SU-DHL-6 (cell line): ENCODE data around the gene FOXO3.

Source experiments
- H2AFZ ChIP-seq: fragments of 200-600 bp; sonication (generic); 2 replicates; pipeline ENCODE4 v1.6.1; 2014; ENCODE audit warnings: low read depth, mild to moderate bottlenecking, moderate library complexity, mixed read lengths, antibody characterized with exemption, low read length; ENCODE audit not compliant: severe bottlenecking
- H3F3A ChIP-seq: fragments of 200-600 bp; shearing (Covaris generic); 2 replicates; pipeline ENCODE4 v1.6.0; 2016; ENCODE audit warnings: antibody characterized with exemption, mild to moderate bottlenecking; ENCODE audit not compliant: insufficient read depth
- H3K27ac ChIP-seq: fragments of 200-600 bp; sonication (generic); 2 replicates; pipeline ENCODE4 v1.5.1; 2016; ENCODE audit warnings: low read depth, mild to moderate bottlenecking, low read length, moderate library complexity, mixed read lengths
- H3K27me3 ChIP-seq: fragments of 200-600 bp; sonication (generic), shearing (Covaris generic); 2 replicates; pipeline ENCODE4 v1.6.0; 2014; ENCODE audit warnings: mild to moderate bottlenecking, low read length
- H3K36me3 ChIP-seq: fragments of 200-600 bp; sonication (generic); 2 replicates; pipeline ENCODE4 v1.6.1; 2014; ENCODE audit warnings: mild to moderate bottlenecking, low read length, mixed read lengths
- H3K4me2 ChIP-seq: fragments of 300-600, 200-600 bp; shearing (Covaris generic), sonication (generic); 2 replicates; pipeline ENCODE4 v1.6.0; 2014; ENCODE audit warnings: low read length, low read depth, mild to moderate bottlenecking; ENCODE audit not compliant: poor library complexity, severe bottlenecking
- H3K4me3 ChIP-seq: fragments of 200-600 bp; sonication (generic); 2 replicates; pipeline ENCODE4 v1.5.1; 2014; ENCODE audit warnings: antibody characterized with exemption, low read length, mild to moderate bottlenecking, mixed read lengths; ENCODE audit not compliant: insufficient read depth, poor library complexity, severe bottlenecking
- H3K79me2 ChIP-seq: fragments of 200-600 bp; sonication (generic); 2 replicates; pipeline ENCODE4 v1.6.1; 2014; ENCODE audit warnings: mild to moderate bottlenecking, low read length, moderate library complexity; ENCODE audit not compliant: insufficient read depth
- H3K9ac ChIP-seq: fragments of 200-600 bp; sonication (generic); 2 replicates; pipeline ENCODE4 v1.7.0; 2014; ENCODE audit warnings: mild to moderate bottlenecking, low read length
- H3K9me2 ChIP-seq: fragments of 200-600 bp; sonication (generic); replicated peaks from 2 replicates; pipeline ENCODE4 v1.6.1; 2014; ENCODE audit warnings: low read length; ENCODE audit not compliant: insufficient read depth
- H3K9me3 ChIP-seq: fragments of 200-600 bp; sonication (generic); 2 replicates; pipeline ENCODE4 v1.6.1; 2014; ENCODE audit warnings: low read length, mixed read lengths; ENCODE audit not compliant: insufficient read depth
- H4K20me1 ChIP-seq: fragments of 200-600 bp; sonication (generic); 2 replicates; pipeline ENCODE4 v1.6.1; 2014; ENCODE audit warnings: low read depth, mild to moderate bottlenecking, antibody characterized with exemption, low read length, moderate library complexity, mixed read lengths
- EZH2phosphoT487 ChIP-seq: fragments of 200-600 bp; sonication (generic), shearing (Covaris generic); conservative IDR thresholded peaks from 2 replicates; pipeline ENCODE4 v1.6.1; 2018; ENCODE audit warnings: mild to moderate bottlenecking, antibody characterized with exemption, low read length, moderate library complexity, mixed read lengths
- TF ChIP-seq, protein P1 (sequence below): fragments of 200-600 bp; sonication (generic); IDR thresholded peaks from one replicate; pipeline ENCODE4 v1.5.1; 2017; ENCODE audit warnings: antibody characterized with exemption, mild to moderate bottlenecking, low read length, moderate library complexity; ENCODE audit not compliant: insufficient read depth, poor library complexity, severe bottlenecking

FOXO3 gene

DNA sequence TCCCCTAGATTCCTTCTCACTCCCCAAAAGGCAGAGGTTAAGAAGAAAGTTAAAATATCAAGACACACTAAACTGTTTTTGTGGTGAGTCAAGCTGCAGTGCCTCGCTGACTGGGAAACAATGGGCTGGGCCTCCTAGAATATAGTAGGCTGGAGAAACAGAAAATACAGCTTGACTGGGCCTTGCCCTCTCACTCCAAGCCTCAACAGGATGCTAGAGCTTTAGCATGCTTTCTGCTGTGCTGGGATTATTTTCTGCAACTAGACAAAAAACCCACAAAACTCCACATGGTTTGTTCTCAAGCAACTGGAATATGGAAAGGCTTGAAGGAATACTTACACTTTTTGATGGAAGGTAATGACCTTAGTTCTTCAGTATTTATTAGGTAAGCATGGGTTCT, 27.9 kb downstream of the FOXO3 start:
- Histone ChIP-seq H3K79me2 (no peaks in the 10 kb centered on the region), H3K4me2 (no peak overlapping the region), H3K36me3 (no peaks in the 10 kb centered on the region), H3K27me3 (no peaks in the 10 kb centered on the region), H2AFZ (no peak overlapping the region), H3K4me3 (no peak overlapping the region), H3F3A (0 out of 2 replicates have a peak, but pooled peaks cover 3% of the 10 kb centered on the region), H3K27ac (no peak overlapping the region), H3K9me3 (no peaks in the 10 kb centered on the region), H3K9ac (no peak overlapping the region), H3K9me2 (no peaks in the 10 kb centered on the region), H4K20me1 (no peaks in the 10 kb centered on the region)
- TF ChIP-seq, protein P1, sequence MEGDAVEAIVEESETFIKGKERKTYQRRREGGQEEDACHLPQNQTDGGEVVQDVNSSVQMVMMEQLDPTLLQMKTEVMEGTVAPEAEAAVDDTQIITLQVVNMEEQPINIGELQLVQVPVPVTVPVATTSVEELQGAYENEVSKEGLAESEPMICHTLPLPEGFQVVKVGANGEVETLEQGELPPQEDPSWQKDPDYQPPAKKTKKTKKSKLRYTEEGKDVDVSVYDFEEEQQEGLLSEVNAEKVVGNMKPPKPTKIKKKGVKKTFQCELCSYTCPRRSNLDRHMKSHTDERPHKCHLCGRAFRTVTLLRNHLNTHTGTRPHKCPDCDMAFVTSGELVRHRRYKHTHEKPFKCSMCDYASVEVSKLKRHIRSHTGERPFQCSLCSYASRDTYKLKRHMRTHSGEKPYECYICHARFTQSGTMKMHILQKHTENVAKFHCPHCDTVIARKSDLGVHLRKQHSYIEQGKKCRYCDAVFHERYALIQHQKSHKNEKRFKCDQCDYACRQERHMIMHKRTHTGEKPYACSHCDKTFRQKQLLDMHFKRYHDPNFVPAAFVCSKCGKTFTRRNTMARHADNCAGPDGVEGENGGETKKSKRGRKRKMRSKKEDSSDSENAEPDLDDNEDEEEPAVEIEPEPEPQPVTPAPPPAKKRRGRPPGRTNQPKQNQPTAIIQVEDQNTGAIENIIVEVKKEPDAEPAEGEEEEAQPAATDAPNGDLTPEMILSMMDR: no peak
- no peak for TF ChIP-seq EZH2phosphoT487

DNA sequence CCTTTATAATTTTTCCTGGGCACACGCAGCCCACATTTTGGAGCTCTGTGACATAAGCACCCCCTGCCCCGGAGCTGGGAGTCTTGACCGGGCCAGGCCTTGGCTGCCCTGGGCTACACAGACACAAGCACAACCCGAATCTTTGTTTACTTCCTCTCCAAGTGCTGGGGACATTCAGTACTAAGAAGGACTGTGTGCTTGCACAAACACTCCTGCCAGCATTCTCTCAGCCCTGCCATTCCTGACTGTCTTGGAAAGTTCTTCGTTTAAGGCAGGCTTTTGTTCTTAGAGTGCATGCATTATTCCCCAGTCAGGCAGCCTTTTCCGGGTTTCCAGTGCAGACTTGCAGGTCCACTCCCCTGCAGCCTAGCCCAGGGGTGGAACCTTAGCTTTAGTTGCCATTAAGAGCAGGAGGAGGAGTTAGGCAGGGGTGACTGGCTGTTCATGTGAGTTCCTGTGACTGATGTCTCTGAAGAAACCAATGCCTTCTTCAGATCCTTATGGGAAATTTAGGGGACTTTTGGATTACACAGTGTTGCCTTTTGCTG, 28.6 kb downstream of the FOXO3 start:
- Histone ChIP-seq H3K4me3 (no peak overlapping the region), H2AFZ (no peak overlapping the region), H3K9ac (no peak overlapping the region), H3K4me2 (no peak overlapping the region), H3K27me3 (no peaks in the 10 kb centered on the region), H3F3A (0 out of 2 replicates have a peak, but pooled peaks cover 3% of the 10 kb centered on the region), H3K27ac (no peak overlapping the region), H3K9me3 (no peaks in the 10 kb centered on the region), H3K79me2 (no peaks in the 10 kb centered on the region), H4K20me1 (no peaks in the 10 kb centered on the region), H3K36me3 (no peaks in the 10 kb centered on the region), H3K9me2 (no peaks in the 10 kb centered on the region)
- TF ChIP-seq, protein P1: no peak
- TF ChIP-seq EZH2phosphoT487: no peak

DNA sequence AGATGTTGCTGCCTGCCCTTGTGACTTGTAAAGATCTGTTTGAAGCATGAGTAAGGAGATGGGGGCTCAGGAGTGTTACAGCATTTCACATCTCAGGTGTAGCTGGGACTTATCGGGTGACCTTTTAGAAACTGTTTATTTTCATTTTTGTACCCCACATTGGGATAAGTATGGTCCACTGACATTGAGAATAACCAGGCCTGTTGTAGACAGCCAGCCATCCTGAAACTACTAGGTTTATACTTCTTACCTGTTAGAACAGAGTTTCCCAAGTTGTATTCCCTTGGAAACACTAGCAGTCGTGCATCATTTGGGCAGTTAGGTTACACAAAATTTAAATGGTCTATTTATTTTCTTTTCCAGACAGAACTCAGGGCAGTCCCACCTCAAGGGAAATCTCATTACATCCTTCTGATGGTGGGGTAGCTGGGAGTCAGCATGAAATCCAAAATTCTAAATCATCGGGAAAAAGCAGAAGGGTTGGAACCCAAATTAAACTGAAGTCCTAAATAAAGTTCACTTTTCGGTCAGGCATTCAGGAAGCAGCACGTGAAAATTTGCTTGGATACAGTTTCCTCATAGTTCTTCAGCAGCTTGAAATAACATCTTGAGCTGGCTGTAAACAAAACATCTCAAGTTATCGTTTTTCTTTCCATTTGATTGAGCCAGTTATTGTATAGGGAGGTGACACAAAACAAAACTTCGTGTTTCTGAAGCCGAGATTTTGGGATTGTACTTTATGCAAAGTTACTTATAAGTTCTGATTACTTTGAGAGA, 30.5 kb downstream of the FOXO3 start:
- H3K4me3 ChIP-seq: no peak overlapping the region

More for the DNA sequence above, 30.5 kb downstream of the FOXO3 start:
- Histone ChIP-seq H3F3A (0 out of 2 replicates have a peak, but pooled peaks cover 3% of the 10 kb centered on the region), H3K27me3 (no peaks in the 10 kb centered on the region), H2AFZ (no peak overlapping the region), H3K9me3 (no peaks in the 10 kb centered on the region), H3K79me2 (no peaks in the 10 kb centered on the region), H3K36me3 (no peaks in the 10 kb centered on the region), H3K4me2 (no peak overlapping the region), H3K27ac (no peak overlapping the region), H3K9me2 (no peaks in the 10 kb centered on the region), H4K20me1 (no peaks in the 10 kb centered on the region), H3K9ac (no peak overlapping the region)
- TF ChIP-seq, protein P1: no peak
- no peak for TF ChIP-seq EZH2phosphoT487
